HepG2 (cell line): ENCODE data around the gene FAM111A. TPM values are rescaled to one million over a fixed set of nuclear protein-coding genes. Genes with fewer than 3 reads are reported as not detected.

Experiments
- HMG20B ChIP-seq: conservative IDR thresholded peaks from 2 replicates; pipeline ENCODE4 v1.6.1; 2016; ENCODE audit warnings: missing genetic modification reagents, missing compliant biosample characterization
- RBAK ChIP-seq: sonication (generic); formaldehyde crosslinking; IDR thresholded peaks from 2 replicates; pipeline ENCODE4 v1.5.1; 2020; ENCODE audit warnings: mild to moderate bottlenecking, missing genetic modification reagents
- RXRA ChIP-seq: sonication (generic); formaldehyde crosslinking; IDR thresholded peaks from 2 replicates; pipeline ENCODE4 v1.5.1; 2020; ENCODE audit warnings: missing genetic modification reagents
- ZIK1 ChIP-seq: sonication (generic); formaldehyde crosslinking; IDR thresholded peaks from 2 replicates; pipeline ENCODE4 v1.5.0; 2020; ENCODE audit warnings: mild to moderate bottlenecking, low read depth, missing genetic modification reagents, borderline replicate concordance
- ZNF17 ChIP-seq: sonication (generic); formaldehyde crosslinking; IDR thresholded peaks from 2 replicates; pipeline ENCODE4 v1.5.0; 2020; ENCODE audit warnings: mild to moderate bottlenecking, missing genetic modification reagents
- ZNF367 ChIP-seq: sonication (generic); formaldehyde crosslinking; IDR thresholded peaks from 2 replicates; pipeline ENCODE4 v1.4.0; 2020; ENCODE audit warnings: missing genetic modification reagents, borderline replicate concordance
- ZNF432 ChIP-seq: sonication (generic); formaldehyde crosslinking; IDR thresholded peaks from 2 replicates; pipeline ENCODE4 v1.5.0; 2020; ENCODE audit warnings: missing genetic modification reagents, mild to moderate bottlenecking, borderline replicate concordance
- ZNF558 ChIP-seq: sonication (generic); formaldehyde crosslinking; IDR thresholded peaks from 2 replicates; pipeline ENCODE4 v1.9.0; 2022; ENCODE audit warnings: mild to moderate bottlenecking, missing genetic modification reagents, borderline replicate concordance
- ZNF766 ChIP-seq: sonication (generic); formaldehyde crosslinking; IDR thresholded peaks from 2 replicates; pipeline ENCODE4 v1.5.0; 2020; ENCODE audit warnings: missing genetic modification reagents, borderline replicate concordance
- polyA plus RNA-seq, 8 experiments: library from polyadenylated mRNA; depleted of rRNA in 3 of 8; stranded (reverse) in 7 of 8; unstranded in 1 of 8; fragments of >200 nt; fragmentation: Illumina TruSeq in 4 of 8; extraction: Trizol in 4 of 8; gene quantifications; 2 replicates each; pipeline versions ENCODE4 v1.2.1 to v1.2.3, GENCODE V29; 2011 to 2016; ENCODE audit warnings: low read depth in 4 of 8, missing spikeins in 1 of 8, mixed read lengths in 1 of 8; ENCODE audit not compliant: insufficient read depth in 1 of 8
- total RNA-seq, 5 experiments: library from RNA; depleted of rRNA; stranded (reverse); fragments of >200 nt; fragmentation: Illumina TruSeq; extraction: Trizol; gene quantifications; 2 replicates each; pipeline ENCODE4 v1.2.3, GENCODE V29; 2016; ENCODE audit warnings: low read depth in 1 of 5
- TF ChIP-seq, protein P1 (sequence below): sonication (generic); formaldehyde crosslinking; IDR thresholded peaks from 2 replicates; pipeline ENCODE4 v1.5.1; 2020; ENCODE audit warnings: missing genetic modification reagents, mild to moderate bottlenecking, borderline replicate concordance
- TF ChIP-seq, protein P2 (sequence below): IDR thresholded peaks from 2 replicates; pipeline ENCODE4 v1.6.1; 2016; ENCODE audit warnings: control low read depth
- TF ChIP-seq, protein P3 (sequence below): sonication (generic); formaldehyde crosslinking; IDR thresholded peaks from 2 replicates; pipeline ENCODE4 v1.4.0; 2020; ENCODE audit warnings: mild to moderate bottlenecking, missing genetic modification reagents
- TF ChIP-seq, protein P4 (sequence below): sonication (generic); formaldehyde crosslinking; IDR thresholded peaks from 2 replicates; pipeline ENCODE4 v1.4.0; 2020; ENCODE audit warnings: missing genetic modification reagents, borderline replicate concordance
- TF ChIP-seq, protein P5 (sequence below): sonication (generic); formaldehyde crosslinking; IDR thresholded peaks from 2 replicates; pipeline ENCODE4 v1.4.0; 2020; ENCODE audit warnings: mild to moderate bottlenecking, missing genetic modification reagents

FAM111A gene
- total and polyA plus RNA-seq, 2 of the 13 experiments (the other 11 are each of a cell fraction or from before 2014, with no cell fraction given), result 3.2 to 13.5 TPM

DNA sequence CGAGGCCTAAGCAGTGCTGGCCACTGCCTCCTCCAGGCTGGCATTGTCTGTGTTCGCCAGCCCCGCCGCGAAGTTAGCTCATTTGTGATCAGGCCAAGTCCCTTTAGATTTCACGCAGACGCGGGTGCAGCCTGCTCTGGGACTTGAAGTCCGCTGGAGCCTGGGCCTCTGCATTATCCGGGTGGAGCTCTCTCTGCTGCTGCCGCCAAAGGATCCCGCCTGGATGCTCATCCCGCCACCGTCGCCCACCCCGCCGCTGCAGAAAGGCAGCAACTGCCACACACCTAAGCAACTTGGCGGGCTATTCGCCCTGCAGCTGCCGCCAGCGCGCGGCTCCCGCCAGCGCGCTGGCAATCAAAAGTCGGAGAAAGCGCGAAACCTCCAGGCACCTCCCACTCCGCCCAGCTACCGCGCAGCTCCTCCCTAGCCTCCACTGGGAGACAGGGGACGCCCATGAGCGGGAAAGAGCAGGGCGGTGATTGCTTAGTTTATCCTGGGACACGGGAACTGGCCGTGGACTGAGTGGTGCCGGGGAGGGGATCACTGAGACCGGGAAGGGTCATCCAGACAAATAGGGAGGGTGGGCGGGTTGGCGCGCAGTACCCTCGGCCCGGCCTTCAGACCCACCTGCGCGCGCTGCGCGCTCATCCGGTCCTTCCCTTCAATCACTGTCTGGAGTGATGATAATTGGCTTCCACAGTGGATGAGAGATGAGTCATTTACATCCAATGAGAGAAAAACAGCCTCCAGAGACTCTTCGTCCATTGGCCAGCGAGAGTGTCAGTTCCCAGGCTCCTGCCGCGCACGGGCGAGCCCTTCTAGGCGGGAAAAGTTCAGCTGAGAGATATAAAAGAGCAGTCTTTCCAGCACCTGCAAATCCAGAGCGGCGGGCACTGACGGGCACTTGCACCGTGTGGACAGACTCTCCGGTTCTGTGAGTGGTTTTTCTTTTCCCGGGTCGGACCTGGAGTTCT is 36.0 kb upstream of the FAM111A start, which contains the start of gene FAM111B (continued):
- TF ChIP-seq, protein P1, sequence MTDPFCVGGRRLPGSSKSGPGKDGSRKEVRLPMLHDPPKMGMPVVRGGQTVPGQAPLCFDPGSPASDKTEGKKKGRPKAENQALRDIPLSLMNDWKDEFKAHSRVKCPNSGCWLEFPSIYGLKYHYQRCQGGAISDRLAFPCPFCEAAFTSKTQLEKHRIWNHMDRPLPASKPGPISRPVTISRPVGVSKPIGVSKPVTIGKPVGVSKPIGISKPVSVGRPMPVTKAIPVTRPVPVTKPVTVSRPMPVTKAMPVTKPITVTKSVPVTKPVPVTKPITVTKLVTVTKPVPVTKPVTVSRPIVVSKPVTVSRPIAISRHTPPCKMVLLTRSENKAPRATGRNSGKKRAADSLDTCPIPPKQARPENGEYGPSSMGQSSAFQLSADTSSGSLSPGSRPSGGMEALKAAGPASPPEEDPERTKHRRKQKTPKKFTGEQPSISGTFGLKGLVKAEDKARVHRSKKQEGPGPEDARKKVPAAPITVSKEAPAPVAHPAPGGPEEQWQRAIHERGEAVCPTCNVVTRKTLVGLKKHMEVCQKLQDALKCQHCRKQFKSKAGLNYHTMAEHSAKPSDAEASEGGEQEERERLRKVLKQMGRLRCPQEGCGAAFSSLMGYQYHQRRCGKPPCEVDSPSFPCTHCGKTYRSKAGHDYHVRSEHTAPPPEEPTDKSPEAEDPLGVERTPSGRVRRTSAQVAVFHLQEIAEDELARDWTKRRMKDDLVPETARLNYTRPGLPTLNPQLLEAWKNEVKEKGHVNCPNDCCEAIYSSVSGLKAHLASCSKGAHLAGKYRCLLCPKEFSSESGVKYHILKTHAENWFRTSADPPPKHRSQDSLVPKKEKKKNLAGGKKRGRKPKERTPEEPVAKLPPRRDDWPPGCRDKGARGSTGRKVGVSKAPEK (CRISPR knock-in tag), result no peak
- TF ChIP-seq RBAK (CRISPR knock-in tag), result no peak
- no peak for TF ChIP-seq RXRA (CRISPR knock-in tag)
- TF ChIP-seq, protein P2, sequence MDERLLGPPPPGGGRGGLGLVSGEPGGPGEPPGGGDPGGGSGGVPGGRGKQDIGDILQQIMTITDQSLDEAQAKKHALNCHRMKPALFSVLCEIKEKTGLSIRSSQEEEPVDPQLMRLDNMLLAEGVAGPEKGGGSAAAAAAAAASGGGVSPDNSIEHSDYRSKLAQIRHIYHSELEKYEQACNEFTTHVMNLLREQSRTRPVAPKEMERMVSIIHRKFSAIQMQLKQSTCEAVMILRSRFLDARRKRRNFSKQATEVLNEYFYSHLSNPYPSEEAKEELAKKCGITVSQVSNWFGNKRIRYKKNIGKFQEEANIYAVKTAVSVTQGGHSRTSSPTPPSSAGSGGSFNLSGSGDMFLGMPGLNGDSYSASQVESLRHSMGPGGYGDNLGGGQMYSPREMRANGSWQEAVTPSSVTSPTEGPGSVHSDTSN (CRISPR knock-in tag), result peak; percentile 90
- TF ChIP-seq ZNF432 (CRISPR knock-in tag), result no peak
- TF ChIP-seq ZNF558 (CRISPR knock-in tag), result no peak
- TF ChIP-seq ZNF367 (CRISPR knock-in tag), result no peak
- TF ChIP-seq, protein P3, sequence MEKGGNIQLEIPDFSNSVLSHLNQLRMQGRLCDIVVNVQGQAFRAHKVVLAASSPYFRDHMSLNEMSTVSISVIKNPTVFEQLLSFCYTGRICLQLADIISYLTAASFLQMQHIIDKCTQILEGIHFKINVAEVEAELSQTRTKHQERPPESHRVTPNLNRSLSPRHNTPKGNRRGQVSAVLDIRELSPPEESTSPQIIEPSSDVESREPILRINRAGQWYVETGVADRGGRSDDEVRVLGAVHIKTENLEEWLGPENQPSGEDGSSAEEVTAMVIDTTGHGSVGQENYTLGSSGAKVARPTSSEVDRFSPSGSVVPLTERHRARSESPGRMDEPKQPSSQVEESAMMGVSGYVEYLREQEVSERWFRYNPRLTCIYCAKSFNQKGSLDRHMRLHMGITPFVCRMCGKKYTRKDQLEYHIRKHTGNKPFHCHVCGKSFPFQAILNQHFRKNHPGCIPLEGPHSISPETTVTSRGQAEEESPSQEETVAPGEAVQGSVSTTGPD (CRISPR knock-in tag), result no peak
- TF ChIP-seq ZNF766 (CRISPR knock-in tag), result no peak
- TF ChIP-seq ZIK1 (CRISPR knock-in tag), result no peak
- TF ChIP-seq, protein P4, sequence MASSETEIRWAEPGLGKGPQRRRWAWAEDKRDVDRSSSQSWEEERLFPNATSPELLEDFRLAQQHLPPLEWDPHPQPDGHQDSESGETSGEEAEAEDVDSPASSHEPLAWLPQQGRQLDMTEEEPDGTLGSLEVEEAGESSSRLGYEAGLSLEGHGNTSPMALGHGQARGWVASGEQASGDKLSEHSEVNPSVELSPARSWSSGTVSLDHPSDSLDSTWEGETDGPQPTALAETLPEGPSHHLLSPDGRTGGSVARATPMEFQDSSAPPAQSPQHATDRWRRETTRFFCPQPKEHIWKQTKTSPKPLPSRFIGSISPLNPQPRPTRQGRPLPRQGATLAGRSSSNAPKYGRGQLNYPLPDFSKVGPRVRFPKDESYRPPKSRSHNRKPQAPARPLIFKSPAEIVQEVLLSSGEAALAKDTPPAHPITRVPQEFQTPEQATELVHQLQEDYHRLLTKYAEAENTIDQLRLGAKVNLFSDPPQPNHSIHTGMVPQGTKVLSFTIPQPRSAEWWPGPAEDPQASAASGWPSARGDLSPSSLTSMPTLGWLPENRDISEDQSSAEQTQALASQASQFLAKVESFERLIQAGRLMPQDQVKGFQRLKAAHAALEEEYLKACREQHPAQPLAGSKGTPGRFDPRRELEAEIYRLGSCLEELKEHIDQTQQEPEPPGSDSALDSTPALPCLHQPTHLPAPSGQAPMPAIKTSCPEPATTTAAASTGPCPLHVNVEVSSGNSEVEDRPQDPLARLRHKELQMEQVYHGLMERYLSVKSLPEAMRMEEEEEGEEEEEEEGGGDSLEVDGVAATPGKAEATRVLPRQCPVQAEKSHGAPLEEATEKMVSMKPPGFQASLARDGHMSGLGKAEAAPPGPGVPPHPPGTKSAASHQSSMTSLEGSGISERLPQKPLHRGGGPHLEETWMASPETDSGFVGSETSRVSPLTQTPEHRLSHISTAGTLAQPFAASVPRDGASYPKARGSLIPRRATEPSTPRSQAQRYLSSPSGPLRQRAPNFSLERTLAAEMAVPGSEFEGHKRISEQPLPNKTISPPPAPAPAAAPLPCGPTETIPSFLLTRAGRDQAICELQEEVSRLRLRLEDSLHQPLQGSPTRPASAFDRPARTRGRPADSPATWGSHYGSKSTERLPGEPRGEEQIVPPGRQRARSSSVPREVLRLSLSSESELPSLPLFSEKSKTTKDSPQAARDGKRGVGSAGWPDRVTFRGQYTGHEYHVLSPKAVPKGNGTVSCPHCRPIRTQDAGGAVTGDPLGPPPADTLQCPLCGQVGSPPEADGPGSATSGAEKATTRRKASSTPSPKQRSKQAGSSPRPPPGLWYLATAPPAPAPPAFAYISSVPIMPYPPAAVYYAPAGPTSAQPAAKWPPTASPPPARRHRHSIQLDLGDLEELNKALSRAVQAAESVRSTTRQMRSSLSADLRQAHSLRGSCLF (CRISPR knock-in tag), result no peak
- no peak for TF ChIP-seq ZNF17
- TF ChIP-seq HMG20B (CRISPR knock-in tag), result no peak
- TF ChIP-seq, protein P5, sequence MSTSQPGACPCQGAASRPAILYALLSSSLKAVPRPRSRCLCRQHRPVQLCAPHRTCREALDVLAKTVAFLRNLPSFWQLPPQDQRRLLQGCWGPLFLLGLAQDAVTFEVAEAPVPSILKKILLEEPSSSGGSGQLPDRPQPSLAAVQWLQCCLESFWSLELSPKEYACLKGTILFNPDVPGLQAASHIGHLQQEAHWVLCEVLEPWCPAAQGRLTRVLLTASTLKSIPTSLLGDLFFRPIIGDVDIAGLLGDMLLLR (CRISPR knock-in tag), result 0 out of 2 replicates have a peak, but pooled peaks have one; percentile 37
